Measurements from ENCODE around the gene RPH3AL.
"Not testable (repeated sequence)": the region's sequence is repeated elsewhere in the genome, so short reads cannot be mapped to it uniquely, and the experiment has no call there.

Gene RPH3AL

DNA sequence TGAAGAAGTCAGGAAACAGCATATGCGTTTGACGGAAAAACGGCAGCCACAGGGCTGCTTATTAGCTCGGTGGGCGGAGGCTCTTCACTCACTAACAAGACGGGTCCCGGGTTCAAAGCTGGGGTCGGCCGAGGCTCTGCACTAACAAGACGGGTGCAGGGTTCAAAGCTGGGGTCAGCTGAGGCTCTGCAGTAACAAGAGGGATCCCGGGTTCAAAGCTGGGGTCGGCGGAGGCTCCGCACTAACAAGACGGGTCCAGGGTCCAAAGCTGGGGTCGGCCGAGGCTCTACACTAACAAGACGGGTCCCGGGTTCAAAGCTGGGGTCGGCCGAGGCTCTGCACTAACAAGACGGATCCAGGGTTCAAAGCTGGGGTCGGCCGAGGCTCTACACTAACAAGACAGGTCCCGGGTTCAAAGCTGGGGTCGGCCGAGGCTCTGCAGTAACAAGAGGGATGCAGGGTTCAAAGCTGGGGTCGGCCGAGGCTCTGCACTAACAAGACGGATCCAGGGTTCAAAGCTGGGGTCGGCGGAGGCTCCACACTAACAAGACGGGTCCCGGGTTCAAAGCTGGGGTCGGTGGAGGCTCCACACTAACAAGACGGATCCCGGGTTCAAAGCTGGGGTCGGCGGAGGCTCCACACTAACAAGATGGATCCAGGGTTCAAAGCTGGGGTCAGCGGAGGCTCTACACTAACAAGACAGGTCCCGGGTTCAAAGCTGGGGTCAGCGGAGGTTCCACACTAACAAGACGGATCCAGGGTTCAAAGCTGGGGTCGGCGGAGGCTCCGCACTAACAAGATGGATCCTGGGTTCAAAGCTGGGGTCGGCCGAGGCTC, 117.4 kb downstream of the RPH3AL start:
- DNase-seq: not testable (repeated sequence)

DNA sequence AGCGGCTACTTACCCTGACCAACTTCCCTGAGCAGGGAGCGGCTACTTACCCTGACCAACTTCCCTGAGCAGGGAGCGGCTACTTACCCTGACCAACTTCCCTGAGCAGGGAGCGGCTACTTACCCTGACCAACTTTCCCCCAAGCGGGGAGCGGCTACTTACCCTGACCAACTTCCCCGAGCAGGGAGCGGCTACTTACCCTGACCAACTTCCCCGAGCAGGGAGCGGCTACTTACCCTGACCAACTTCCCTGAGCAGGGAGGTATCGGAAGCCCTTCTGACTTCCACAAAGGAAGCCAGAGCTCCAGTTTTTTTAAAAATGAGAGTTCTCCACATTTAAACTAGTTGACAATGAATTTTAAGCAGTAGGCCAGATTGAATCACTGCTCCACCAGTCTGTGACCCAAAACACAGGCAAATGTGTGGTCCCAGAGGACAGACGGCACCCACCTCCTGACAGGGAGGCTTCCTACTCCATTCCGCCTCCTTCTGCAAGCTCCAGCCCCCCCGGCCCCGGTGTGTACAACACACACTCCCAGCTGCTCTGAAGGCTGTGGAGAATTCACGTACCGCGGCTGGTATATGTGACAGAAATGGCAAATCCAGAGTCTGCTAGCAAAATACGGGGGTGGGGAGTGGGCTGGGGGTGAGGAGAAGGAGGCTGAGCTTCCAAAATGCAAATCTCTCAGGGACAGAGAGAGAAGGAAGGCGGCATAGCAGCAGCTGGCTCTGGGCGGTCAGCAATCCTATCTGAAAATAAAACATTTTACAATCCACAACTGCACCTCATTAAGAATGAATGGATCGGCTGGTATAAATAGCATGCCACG, 118.2 kb downstream of the RPH3AL start:
- peak; percentile 17 for DNase-seq

DNA sequence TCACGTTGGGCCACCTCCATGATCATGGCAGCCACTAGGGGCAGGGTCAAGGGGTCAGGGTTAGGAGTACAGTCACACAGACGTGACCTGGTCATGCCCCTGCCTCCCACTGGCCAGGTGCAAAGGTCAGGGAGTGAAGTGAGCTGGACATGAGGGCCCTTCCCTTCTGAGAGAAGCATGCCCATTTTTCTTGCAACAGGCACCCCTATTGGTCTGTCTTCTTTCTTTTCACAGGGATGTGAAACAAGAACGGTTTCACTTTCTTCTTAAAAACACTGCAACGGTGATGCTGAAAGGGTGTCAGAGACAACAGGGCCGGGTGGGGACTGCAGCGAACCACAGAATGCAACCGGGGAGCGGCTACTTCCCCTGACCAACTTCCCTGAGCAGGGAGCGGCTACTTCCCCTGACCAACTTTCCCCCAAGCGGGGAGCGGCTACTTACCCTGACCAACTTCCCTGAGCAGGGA, 119.1 kb downstream of the RPH3AL start:
- DNase-seq: peak; percentile 16

DNA sequence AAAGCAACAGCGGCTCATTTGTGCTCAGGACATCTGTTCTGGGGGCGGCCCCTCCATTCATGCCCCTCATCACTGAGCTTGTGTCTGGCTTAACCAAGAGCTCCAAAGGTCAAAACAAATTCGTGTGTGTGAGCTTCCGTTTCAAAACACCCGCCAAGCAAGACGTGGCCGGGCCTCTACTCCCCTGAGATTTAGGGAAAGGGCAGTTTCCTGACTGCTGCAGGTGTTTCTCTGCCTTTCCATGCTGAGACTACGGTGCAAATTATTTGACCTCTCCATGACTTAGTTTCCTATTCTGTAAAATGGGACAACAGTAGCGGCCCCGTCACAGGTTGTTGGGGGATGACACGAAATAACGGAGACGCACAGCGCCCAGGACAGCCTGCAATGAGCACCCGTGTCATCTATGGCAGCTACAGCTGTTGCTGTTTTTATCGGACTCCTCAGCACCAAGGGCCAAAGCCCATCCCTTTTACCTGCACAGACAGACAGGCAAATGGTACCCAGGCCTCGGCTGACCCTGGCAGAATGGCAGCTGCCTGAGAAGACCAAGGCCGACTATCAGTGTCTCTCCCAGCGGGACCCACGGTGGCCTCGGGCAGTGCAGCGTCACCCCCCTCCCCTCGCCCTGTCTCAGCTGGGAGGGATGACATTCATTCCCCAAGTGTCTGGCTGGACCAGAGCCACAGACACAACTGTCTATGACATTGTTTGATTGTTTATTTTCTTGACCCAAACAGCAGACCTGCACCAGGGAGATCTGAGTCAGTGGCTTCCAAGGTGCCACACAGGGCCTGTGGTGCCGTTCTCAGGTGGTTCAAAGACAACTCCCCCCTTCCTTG, 120.4 kb downstream of the RPH3AL start:
- no peak for DNase-seq

DNA sequence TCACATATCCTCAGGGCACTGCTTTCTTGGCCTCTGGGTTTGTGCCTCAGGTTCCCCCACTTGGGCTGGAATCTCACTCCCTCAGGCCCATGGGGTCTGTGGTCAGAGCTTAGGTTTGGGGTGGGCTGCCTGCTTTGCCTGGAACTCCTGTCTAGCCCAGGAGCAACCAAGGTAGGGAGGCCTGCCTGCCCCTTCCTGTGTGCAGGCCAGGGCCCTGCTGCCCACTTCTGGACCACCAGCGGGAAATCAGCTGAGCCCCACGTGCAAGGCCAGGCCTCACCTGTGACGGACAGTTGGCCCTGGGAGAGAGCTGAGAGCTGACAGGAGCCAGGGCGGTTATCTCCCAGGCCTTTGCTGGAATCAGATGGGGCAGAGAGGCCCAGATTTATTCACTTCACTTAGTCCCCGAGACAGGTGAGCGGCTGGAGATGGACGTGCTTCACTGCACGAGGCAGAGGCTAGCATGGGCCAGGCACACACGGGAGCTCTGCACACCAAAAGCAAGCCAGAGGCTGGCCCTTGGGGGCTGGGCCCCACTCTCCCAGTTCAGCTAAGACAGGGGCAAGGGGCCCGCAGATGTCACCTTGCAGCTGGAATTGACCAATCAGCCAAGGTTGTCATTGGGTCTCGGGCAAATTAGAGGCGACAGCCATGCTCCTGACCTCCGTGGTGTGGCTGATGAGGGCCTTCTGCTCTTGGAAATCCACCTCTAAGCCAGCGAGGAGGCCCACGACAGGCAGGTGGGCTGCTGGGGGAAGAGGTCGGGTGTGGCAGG, 121.2 kb downstream of the RPH3AL start:
- peak; percentile 12 for DNase-seq

DNA sequence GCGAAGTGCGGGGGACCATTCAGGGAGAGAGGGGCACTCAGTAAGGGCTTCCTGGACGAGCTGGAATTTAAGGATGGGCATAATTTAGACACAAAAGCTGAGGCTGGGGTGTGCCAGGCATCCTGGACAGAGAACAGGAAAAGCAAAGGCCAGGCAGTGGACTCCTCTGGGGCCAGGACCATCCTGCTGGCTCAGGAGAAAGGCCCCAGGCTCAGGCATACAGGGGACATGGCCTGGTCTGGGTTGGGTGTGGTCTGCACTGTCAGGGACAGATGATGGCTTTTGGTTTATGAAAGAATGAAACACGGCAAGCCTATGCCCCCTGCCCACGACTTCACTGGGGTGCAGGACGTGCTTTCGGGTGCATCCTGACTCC, 122.2 kb downstream of the RPH3AL start:
- DNase-seq: no peak

DNA sequence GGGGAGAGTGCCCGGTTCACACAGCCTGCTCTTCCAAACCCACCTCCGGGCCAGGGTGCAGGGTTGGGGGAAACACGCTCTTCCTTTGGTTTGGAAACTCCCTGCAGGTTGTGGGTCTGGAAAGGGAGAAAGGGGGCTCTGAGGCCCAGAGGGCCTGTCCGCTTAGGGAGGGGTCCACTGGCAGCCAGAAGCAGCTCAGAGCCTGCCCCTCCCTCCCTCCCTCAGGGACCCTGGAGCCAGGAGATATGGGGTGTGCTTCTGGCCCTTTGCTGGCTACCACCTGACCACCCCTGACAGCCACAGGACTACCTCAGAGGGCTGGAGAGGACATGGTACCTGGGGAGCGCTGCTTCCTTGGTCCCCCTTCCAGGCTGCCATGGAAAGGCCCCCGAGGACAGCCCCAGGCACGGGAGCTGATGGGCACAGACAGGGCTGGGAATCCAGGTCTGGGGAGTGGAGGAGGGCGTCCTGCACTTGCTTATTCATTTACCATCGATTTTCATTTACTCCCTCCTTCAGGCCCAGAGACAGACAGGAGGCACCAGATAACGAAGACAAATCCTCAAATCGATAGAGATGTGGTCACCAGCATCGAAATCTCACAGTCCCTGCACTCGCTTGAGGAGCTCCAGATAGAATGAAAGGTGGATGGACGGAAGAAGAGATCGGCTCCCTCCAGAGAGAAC, 122.8 kb downstream of the RPH3AL start:
- DNase-seq: peak; percentile 7

DNA sequence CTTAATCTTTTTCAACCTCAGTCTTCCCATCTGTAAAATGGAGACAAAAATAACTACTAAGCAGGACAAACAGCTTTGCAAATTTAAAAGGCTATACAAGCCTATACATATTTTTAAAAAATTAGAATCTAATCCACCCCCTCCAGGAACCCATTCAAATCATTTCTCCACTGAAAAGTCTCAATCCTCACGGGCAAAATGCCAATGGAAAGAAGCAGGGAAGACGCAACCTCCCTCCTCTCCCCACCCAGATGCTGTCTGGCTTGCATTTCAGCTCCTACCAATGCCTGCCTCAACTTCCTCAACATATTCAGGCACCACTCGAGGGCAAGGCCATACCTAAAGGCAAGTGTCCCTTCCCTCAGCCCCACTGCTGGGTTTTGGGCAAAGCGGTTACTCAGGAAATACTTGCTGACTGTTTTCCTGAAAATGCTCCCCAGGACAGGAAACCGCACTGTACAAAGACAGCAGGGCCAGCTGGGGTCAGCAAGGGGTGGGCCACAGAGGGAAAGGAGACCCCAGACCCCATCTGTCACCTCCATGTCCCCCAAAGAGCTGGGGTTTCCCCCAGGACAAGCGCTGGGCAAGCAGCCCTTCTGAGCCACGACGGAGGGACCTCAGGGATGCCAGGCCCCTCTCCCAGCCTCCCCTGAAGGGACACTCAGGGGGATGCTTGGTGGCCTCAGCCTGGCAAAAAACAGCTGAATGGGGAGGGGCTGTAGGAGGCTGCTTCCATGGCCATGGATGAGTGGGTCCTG, 123.5 kb downstream of the RPH3AL start:
- DNase-seq: peak; percentile 5

DNA sequence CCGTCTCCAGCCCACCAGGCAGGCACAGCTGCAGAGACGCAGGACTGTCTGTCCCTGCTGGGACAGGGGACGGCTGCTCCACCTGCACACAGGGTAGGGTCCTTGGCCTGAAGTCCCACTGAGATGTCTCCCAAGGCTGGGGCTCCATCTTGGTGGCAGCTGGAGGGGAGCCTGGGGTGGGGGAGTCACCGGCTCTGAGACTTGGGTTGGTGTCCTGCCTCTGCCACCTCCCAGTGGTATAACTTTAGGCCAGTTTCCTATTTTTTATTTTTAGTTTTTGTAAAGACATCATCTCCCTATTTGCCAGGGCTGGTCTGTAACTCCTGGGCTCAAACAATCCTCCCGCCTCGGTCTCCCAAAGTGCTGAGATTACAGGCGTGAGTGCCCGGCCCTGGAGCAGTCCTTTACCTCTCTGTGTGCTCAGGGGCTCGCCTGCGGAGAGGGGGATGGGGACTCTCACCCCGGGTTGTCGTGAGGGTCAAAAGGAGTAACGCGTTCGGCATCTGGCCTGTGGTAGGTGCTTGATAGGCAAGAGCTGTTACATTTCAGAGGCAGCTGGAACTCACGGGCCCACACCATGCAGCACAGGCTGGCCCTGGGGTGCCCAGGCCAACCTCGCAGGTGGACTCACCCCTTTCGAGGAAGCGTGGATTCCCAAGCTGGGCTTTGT, 124.5 kb downstream of the RPH3AL start:
- peak; percentile 10 for DNase-seq

DNA sequence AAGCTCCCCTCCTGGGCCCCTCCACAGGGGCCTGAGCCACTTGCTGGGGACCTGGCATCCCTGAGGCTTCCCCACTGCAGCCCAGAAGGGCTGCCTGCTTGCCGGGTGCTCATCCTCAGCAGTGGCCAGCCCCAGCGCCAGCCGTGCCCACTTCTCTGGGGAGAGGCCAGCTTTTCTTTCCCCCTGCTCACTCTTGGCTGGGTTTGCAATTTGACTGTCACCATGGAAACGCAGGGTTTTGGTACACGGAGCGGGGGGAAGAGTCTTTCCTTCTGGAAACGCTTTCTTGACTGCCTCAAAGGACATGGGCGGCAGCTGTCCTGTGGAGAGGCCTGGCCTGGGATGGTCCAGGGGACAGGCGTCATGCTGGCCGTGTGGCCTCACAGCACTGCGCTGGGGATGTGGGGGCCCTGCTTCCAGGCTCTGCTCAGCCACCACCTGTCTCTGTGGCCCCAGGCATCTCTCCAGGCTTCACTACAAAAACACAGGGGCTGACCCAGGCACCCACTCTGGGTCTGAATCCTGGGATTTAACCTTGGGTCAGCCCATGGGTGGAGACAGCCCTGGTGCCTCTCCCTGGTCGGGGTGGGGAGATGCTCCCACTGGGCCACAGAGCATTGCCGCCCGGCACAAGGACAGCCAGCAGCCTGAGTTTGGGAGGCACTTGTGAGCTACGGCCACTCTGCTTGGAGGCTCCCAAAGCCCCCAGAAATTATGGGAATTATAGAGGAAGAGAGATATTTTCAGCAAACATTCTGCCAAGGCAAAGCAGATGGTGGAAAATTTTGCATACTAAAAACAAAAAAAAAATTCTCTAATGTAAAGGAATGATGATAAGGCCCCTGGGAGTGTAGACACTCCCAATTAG, 125.3 kb downstream of the RPH3AL start:
- peak; percentile 5 for DNase-seq

DNA sequence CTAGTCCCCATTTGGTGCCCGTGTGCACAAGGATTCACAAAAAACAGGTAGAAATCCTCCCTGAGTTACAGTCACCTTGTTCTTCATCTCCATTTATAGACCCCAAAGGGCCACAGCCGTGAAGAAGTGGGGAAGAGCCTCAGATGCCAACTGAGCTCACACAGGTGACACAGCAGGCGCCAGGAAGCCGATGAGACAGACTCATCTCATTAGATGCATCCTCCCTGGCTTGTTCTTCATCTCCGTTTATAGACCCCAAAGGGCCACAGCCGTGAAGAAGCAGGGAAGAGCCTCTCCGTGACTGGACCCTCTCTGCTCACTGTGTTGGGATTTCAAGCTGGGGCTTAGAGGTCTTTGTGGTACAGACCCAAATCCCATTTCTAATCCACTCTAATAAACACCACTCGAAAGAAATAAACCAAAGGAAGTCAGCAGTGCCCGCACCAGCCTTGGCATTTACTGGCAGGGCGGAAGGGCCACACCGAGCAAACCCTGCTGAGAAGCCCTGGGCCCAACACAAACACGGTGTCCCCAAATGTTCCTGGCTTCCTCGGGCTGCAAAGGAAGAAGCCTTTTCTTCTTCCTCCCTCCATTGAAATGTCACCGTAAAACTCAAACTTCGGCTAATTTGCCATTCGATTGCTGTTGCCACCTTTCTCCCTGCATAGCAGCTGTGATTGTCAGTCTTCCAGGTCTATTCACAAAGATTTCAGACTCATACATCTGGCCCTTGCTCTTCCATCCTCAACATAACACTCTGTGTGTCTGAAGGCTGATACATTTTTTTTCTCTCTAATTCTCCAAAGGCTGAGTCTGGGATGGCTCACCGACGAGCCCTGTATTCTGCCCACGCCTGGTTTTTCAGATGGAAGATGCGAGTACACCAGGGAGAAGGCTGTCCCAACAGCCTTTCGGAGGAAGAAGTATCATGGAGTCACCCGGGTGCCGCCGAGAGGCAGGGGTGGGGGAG, 126.2 kb downstream of the RPH3AL start:
- peak; percentile 12 for DNase-seq

DNA sequence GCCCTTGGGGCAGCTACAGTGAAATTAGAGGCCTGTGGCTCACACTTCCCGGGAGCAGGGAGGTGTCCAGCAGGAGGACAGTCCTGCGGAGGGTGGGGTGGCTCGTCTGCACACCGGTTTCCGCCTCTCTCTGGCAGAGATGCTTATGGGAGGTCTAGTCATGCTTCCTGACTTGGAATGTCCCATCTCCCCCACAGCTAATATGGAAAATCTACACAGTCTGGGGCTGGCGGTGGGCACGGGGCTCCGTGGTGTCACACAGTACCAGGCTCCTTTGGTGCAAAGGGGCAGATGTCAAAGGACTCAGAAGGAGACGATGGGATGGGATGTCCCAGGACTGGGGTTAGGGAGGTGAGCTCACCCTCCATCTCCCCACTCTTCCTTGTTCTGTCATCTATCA, 127.1 kb downstream of the RPH3AL start:
- DNase-seq: peak; percentile 9

DNA sequence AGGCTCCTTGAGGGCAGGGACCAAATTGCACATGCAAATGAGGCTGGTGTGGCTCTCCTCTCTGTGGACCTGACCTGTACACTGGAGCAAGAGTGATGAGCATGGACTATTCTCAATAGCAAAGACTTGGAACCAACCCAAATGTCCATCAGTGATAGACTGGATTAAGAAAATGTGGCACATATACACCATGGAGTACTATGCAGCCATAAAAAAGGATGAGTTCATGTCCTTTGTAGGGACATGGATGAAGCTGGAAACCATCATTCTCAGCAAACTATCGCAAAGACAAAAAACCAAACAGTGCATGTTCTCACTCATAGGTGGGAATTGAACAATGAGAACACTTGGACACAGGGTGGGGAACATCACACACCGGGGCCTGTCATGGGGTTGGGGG, 128.0 kb downstream of the RPH3AL start:
- not testable (repeated sequence) for DNase-seq

DNA sequence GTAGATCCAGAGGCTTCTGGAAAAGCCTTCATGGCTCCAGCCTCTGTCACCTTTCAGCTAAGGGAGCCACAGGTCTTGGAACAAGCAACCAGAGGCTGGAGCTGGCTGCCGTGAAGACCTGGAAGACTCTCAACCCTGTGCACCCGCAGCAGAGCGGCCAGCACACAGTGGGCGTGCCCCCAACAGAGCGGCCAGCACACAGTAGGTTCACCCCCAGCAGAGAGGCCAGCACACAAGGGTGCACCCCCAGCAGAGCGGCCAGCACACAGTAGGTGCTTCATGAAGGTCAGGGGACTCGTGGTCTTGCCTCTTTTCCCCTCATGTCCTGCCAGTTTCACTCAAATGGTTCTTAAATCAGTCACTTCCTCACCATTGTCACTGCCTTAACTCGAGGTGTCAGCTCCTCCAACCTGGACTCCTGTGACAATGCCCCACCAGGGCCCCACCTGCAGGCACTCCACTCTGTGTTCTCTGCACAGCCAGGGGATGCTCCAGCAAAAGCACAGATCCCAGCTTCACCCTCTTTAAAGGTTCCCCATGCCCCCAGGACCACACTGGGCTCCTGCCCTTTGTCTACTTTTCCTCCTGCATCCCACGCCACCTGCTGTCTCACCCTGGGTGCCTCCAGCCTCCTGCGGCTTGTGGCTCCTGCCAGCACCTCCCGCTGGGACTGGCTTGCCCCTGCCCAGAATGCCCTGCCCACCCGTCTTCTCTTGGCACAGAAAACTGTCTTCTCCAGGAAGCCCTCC, 128.7 kb downstream of the RPH3AL start:
- no peak for DNase-seq

DNA sequence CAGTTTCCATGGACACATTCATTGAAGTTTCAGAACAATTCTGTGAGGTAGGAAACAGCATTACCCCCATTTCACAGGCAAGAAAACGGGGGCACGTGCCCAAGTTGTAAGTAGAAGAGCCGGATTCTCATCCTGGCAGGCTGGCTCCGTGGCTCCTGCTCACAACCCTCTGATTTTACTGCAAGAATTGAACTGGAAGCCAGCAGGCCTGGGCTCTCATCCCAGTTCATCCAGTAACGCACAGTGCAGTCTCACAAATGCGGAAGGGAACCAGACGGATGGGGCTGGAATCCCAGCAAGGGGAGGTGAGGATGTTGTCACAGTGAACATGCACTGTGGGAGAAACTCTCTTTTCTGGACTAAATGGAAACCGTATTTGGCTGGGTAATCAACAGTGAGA, 130.4 kb downstream of the RPH3AL start:
- DNase-seq: no peak

DNA sequence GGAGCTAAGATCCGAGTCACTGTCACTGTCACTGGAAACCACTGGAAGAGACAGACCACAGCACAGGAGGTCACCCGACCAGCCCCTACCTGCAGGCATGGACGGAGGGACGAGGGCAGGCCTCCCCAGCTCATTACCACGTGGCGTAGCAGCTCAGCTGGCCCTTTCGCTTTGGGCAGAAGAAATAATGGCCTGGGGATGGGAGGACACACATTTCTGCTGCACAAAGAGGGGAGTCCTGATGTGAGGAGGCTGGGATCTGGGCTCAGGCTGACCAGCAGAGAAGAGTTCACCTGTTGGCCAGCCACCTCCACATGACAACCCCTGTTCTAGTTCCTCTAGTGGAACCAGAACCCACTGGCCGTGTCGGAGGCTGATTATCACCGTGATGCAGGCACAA, 132.9 kb downstream of the RPH3AL start:
- DNase-seq: no peak

DNA sequence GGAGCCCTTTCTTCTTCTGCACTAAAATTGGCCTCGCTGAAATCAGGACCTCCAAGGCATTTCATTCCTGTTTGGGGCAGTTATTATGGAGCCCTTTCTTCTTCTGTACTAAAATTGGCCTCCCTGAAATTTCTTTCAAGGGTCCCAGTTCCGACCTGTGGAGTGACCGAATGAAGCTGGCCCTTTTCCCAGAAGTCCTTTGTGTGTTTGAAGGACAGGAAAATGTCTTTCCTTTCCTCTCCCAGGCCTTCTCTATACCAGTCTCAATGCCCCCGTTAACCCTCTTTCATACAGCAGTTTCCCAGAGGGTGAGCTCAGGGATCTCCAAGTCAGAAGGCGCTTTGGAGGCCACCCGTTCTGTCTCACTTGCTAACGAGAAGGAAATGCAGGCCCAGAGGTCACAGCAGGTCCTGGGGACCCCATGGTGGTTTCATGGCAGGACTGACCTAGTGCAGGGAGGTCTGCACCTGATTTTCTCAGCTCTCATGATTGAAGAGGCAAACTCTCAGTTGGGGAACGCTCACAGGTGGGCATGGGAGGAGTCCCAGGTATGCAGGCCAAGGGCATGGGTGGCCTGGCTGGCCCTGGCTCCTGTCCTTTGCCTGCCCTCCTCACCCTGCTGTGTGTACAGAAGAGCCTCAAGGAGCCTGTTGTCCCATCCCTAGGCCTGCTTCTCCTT, 134.0 kb downstream of the RPH3AL start:
- DNase-seq: no peak
